CD4-positive, alpha-beta T cell treated with Interferon gamma for 1 hour (primary cell): Measurements from ENCODE around the gene AP1M1.

Experiments
- DNase-seq: peaks from one replicate; pipeline ENCODE4 v3.0.0-alpha.2; 2020

AP1M1 gene

GRCh38 chr19:16208847-16209665, 11.3 kb downstream of the AP1M1 start:
- DNase-seq, result no peak

GRCh38 chr19:16210168-16210567, 12.5 kb downstream of the AP1M1 start:
- DNase-seq, result no peak

- DNase-seq, result no peak
Measured at GRCh38 chr19:16213076-16213475, 15.4 kb downstream of the AP1M1 start.

- DNase-seq, result no peak
Measured at GRCh38 chr19:16216744-16217670, 19.3 kb downstream of the AP1M1 start.

DNA sequence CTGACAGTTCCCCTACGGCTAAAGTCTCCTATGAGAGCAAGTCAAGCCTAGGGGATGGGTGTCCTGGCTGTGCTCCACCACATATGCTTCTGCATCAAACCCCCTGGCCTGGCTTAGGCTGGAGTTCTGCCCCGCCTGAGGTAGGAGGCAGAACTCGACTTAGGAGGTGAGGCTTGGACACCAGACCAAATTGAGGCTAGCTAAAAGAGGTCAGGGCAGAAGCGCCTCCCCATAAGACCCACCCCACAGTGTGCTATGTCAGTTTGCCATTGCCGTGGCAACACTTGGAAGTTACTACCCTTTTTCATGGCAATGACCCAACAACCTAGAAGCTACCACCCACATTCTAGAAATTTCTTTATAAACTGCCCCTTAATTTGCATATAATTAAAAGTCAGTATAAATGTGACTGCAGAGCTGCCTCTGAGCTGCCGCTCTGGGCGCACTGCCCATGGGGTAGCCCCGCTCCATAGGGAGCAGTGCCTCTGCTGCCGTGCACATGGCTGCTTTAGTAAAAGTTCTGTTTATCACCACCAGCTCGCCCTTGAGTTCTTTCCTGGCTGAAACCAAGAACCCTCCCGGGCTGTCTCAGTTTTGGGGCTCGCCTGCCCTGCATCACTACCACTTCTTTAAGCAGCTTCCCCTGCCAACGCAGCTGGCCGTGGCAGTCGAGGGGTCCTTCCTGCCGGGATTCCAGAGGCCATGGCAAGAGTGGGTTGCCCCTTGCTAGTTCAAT, 20.2 kb downstream of the AP1M1 start:
- no peak for DNase-seq

- no peak for DNase-seq
Measured at GRCh38 chr19:16218851-16219250, 21.1 kb downstream of the AP1M1 start.

DNA sequence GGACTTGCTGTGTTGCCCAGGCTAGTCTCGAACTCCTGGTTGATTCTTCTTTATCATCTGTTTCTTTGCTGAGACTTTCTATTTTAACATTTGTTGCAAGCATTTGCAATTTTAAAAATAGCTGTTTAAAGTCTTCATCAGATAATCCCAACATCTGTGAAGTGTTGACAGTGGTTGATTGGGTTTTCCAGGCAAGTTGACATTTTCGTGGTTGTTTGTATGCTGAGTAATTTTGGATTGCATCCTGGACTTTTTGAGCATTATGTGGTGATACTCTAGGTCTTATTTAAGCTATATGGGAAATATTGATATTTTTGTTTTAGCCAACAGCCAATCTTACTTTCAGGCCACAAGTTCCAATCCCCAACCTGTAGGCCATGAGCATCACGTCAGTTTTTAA, 25.1 kb downstream of the AP1M1 start:
- DNase-seq, result no peak

DNA sequence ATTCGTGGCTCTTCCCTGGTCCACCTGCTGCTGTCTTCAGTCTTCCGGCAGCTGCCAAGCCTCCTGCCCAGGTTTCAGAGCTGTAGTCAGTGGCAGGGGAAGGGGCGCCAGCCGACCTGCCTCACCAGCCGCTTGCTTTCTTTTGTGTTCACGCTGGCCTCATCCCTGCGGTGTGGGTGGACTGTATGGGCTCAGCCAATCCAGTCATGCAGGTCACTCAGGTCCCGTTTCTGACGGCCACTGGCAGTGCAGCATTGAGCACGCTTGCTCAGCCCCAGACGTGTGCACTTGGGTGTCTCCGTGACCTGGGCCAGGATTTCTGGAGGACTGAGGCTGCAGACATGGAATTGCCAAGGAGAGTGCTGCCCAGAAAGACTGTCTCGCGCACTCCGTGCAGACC, 26.0 kb downstream of the AP1M1 start:
- no peak for DNase-seq

- DNase-seq, result no peak
Measured at GRCh38 chr19:16224293-16225045, 26.8 kb downstream of the AP1M1 start.

DNA sequence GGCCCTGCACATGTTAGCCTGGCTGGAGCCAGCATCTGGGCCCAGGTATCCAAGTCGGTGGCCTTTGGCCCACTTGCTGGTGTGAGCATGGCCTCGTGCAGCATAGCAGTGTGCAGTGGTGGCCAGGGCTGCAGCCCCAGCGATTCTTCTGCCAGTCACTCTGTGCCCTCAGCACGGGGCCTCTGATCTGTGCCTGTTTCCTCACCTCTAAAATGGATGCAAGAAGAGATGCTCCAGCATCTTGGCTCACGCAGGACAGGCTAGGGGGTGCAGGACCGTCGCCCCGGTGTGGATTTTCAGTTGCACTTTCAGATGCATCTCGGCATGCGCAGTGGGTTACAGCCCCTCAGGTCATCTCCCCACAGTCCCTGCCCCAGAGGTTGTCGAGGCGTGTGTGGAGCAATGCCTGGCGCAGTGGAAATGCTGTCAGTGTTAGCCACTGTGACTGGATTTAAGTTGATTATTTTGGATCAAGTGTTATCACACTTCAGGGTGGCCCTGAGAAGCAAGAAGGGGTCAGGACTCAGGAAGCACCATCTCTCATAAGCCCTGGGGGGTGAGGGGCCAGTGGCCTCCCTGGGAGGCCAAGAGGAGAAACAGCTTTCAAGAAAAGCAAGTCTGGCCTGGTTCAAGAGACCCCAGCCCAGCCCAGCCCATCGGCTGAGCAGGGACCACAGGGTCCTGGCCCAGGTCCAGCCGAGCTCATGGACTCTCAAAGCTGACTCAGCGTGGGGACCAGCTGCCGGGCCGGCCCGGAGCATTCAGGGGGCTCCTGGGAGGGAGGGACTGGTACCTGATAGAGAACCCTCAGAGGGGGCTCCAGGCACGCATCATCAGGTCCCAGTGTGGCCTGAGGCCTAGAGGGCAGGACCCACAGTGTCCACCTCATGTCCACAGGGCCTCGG, 27.8 kb downstream of the AP1M1 start:
- DNase-seq, result no peak

- DNase-seq, result no peak
Measured at GRCh38 chr19:16226184-16226591, 28.5 kb downstream of the AP1M1 start.

DNA sequence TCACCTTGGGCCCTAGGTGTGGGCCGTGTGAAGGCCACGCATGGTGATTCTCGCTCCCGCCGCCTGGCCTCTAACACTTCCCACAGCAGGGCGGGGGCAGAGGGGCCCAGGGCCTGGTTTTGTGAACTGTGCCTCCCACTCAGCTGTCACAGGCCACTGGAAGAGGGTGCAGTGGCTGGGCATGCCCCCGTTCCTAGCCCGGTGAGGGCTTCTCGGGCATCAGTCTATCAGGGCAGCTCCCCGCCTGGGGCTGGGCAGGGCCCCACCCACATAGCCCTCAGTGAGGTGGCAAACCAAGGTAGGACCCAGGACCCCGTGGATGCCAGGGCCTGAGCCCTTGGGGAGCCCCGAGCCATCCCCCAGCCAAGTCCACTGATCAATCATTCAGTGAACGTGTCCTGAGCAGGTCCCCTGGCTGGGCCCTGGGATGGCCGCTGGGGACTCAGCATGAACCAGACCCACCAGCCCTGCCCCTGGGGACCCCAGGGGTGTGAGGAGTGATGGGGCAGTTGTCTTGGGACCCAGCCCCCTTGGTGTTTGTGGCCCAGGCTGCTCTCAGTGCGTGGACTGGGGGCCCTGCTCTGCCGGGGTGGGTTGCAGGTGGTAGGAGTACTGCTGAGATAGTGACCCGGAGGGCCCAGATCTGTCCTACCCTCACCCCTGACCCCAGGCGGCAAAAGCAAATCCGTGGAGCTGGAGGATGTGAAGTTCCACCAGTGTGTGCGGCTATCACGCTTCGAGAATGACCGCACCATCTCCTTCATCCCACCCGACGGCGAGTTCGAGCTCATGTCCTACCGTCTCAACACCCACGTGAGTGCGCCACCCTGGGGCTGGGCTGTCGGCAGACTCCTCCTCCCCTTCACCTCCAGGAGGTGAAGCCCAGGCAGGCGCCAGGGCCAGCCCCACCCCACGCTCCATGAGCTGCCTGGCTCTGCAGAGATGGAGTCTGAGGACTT, 29.4 kb downstream of the AP1M1 start:
- DNase-seq, result no peak

- DNase-seq, result no peak
Measured at GRCh38 chr19:16227837-16228636, 30.3 kb downstream of the AP1M1 start.

- DNase-seq, result no peak
Measured at GRCh38 chr19:16228637-16229321, 31.1 kb downstream of the AP1M1 start.

- no peak for DNase-seq
Measured at GRCh38 chr19:16229322-16229641, 31.6 kb downstream of the AP1M1 start.

GRCh38 chr19:16232127-16232526, 34.4 kb downstream of the AP1M1 start:
- no peak for DNase-seq

DNA sequence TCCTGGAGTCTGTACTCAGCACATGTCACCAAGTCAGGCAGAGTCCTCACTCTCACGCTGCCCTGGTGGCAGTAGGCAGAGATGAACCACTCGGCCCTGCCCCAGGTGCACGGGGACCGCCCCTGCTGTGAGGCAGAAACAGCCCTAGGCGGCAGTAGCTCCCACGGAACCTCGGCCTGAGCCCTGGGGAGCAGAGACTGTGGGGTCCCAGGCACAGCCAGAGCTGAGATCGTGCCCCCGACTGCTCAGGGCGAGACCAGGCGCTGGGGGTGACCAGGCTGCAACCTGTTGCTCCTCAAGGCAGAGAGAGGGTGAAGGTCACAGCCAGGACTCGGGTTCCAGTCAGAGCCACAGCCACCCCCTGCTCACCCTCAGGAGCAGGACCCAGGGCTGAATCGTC, 34.9 kb downstream of the AP1M1 start:
- DNase-seq, result no peak

- no peak for DNase-seq
Measured at GRCh38 chr19:16233081-16233776, 35.5 kb downstream of the AP1M1 start.
